Measurements from ENCODE around the gene UBR4. TPM values are rescaled to one million over a fixed set of nuclear protein-coding genes. Genes with fewer than 3 reads are reported as not detected.

UBR4 gene
- total RNA-seq, 1 donor: 149 TPM

DNA sequence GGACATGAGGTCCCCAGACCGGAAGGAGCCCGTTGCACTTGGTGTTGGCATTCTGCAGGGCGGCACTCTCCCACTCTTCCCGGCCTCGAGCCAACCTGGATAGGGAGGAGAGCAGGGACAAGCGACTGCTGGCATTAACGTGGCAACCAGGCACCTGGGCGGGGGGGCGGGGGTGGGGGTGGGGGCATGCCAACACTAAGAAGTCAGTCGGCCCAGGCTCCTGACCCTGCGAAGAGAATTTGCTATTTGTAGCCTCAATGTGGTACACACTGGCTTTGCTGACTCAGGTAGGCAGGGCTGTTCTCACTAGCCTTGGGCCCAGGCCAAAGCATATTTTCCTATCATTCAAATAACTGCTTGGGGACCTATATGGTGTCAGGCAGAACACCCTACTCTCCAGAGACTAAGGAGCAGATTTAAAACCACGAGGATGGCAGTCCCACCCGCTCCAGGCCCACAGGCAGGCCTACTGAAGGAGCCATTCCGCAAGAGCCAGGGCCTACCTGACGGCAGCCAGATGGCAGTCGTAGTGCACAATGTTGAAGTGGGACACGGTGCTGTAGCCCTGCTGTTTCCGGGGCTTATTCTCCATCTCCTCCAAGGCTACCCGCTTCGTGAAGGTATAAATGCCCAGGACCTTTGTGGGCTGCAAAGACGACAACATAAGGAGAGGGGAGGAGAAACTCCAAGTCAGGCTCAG lies 123.7 kb downstream of the UBR4 start:
- no peak overlapping the region for H3K4me3 ChIP-seq (ENCODE audit: insufficient read depth, low read length)
- H2AFZ ChIP-seq (ENCODE audit: low read length): no peak overlapping the region
- H3K36me3 ChIP-seq (ENCODE audit: insufficient read depth, low read length): peaks cover 94% of the 10 kb centered on the region
- no peaks in the 10 kb centered on the region for H4K20me1 ChIP-seq (ENCODE audit: insufficient read depth, low read length)
- H3K9me3 ChIP-seq (ENCODE audit: low read depth, low read length): no peaks in the 10 kb centered on the region
- no peak overlapping the region for H3K4me2 ChIP-seq (ENCODE audit: insufficient read depth, low read length)
- H3K27ac ChIP-seq (ENCODE audit: low read depth, low read length): no peak overlapping the region
- H3K4me1 ChIP-seq (ENCODE audit: insufficient read depth, low read length): peaks cover 2% of the 10 kb centered on the region
- H3K79me2 ChIP-seq (ENCODE audit: insufficient read depth, low read length): no peaks in the 10 kb centered on the region
- TF ChIP-seq, protein P1, sequence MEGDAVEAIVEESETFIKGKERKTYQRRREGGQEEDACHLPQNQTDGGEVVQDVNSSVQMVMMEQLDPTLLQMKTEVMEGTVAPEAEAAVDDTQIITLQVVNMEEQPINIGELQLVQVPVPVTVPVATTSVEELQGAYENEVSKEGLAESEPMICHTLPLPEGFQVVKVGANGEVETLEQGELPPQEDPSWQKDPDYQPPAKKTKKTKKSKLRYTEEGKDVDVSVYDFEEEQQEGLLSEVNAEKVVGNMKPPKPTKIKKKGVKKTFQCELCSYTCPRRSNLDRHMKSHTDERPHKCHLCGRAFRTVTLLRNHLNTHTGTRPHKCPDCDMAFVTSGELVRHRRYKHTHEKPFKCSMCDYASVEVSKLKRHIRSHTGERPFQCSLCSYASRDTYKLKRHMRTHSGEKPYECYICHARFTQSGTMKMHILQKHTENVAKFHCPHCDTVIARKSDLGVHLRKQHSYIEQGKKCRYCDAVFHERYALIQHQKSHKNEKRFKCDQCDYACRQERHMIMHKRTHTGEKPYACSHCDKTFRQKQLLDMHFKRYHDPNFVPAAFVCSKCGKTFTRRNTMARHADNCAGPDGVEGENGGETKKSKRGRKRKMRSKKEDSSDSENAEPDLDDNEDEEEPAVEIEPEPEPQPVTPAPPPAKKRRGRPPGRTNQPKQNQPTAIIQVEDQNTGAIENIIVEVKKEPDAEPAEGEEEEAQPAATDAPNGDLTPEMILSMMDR (IDR thresholded peaks at IDR 0.05; ENCODE audit: extremely low read depth, low read depth, low read length): no peak
- no peaks in the 10 kb centered on the region for H3K27me3 ChIP-seq (ENCODE audit: insufficient read depth, low read length)
- no peak for DNase-seq (ENCODE audit: insufficient read length, low spot score, missing footprints)

DNA sequence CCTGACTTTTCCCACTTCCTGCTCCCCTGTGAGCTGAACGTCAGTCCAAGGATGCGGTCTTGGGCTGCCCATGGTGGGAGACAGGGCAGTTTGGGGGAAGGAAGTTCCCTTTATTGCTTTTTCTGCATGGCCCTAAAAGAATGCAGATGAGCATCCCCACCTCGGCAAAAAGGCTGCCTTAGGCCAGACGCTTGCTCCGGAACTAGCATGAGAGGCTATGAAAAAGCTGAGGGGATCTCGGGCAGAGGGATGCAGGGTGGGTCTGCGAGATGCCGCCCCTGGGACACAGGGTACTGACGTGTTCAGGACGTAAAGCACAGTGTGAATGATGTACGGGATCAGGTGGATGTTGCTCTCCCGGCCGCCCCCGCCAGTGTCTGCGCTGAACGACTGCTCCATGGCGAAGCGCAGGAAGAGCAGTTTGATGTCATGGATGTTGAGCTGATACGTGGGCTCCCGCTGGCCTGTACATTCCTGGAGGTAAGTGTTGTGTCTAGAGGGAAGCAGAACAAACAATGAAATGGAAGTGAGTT lies 125.8 kb downstream of the UBR4 start:
- Histone ChIP-seq H3K36me3 (ENCODE audit: insufficient read depth, low read length) (peaks cover 98% of the 10 kb centered on the region), H4K20me1 (ENCODE audit: insufficient read depth, low read length) (no peaks in the 10 kb centered on the region), H3K27me3 (ENCODE audit: insufficient read depth, low read length) (no peaks in the 10 kb centered on the region), H3K4me3 (ENCODE audit: insufficient read depth, low read length) (no peak overlapping the region), H3K4me2 (ENCODE audit: insufficient read depth, low read length) (no peak overlapping the region), H3K4me1 (ENCODE audit: insufficient read depth, low read length) (peaks cover 2% of the 10 kb centered on the region), H3K79me2 (ENCODE audit: insufficient read depth, low read length) (no peaks in the 10 kb centered on the region), H3K9me3 (ENCODE audit: low read depth, low read length) (no peaks in the 10 kb centered on the region), H2AFZ (ENCODE audit: low read length) (no peak overlapping the region), H3K27ac (ENCODE audit: low read depth, low read length) (no peak overlapping the region)
- TF ChIP-seq, protein P1 (IDR thresholded peaks at IDR 0.05; ENCODE audit: extremely low read depth, low read depth, low read length): no peak
- DNase-seq (ENCODE audit: insufficient read length, low spot score, missing footprints): no peak

GRCh38 chr1:19083081-19083480 lies 127.0 kb downstream of the UBR4 start:
- Histone ChIP-seq H3K4me2 (ENCODE audit: insufficient read depth, low read length) (no peak overlapping the region), H3K36me3 (ENCODE audit: insufficient read depth, low read length) (peaks cover 98% of the 10 kb centered on the region), H4K20me1 (ENCODE audit: insufficient read depth, low read length) (no peaks in the 10 kb centered on the region), H3K4me1 (ENCODE audit: insufficient read depth, low read length) (peaks cover 2% of the 10 kb centered on the region), H3K4me3 (ENCODE audit: insufficient read depth, low read length) (no peak overlapping the region), H2AFZ (ENCODE audit: low read length) (no peak overlapping the region), H3K27ac (ENCODE audit: low read depth, low read length) (no peak overlapping the region), H3K79me2 (ENCODE audit: insufficient read depth, low read length) (no peaks in the 10 kb centered on the region), H3K27me3 (ENCODE audit: insufficient read depth, low read length) (no peaks in the 10 kb centered on the region), H3K9me3 (ENCODE audit: low read depth, low read length) (no peaks in the 10 kb centered on the region)
- TF ChIP-seq, protein P1 (IDR thresholded peaks at IDR 0.05; ENCODE audit: extremely low read depth, low read depth, low read length): no peak
- DNase-seq (ENCODE audit: insufficient read length, low spot score, missing footprints): no peak

- Histone ChIP-seq H3K4me3 (ENCODE audit: insufficient read depth, low read length) (no peak overlapping the region), H3K27me3 (ENCODE audit: insufficient read depth, low read length) (no peaks in the 10 kb centered on the region), H3K4me1 (ENCODE audit: insufficient read depth, low read length) (peaks cover 2% of the 10 kb centered on the region), H3K9me3 (ENCODE audit: low read depth, low read length) (no peaks in the 10 kb centered on the region), H4K20me1 (ENCODE audit: insufficient read depth, low read length) (no peaks in the 10 kb centered on the region), H2AFZ (ENCODE audit: low read length) (no peak overlapping the region), H3K36me3 (ENCODE audit: insufficient read depth, low read length) (peaks cover 97% of the 10 kb centered on the region), H3K27ac (ENCODE audit: low read depth, low read length) (no peak overlapping the region), H3K4me2 (ENCODE audit: insufficient read depth, low read length) (no peak overlapping the region), H3K79me2 (ENCODE audit: insufficient read depth, low read length) (no peaks in the 10 kb centered on the region)
- TF ChIP-seq, protein P1 (IDR thresholded peaks at IDR 0.05; ENCODE audit: extremely low read depth, low read depth, low read length): no peak
- peak; percentile 74 for DNase-seq (ENCODE audit: insufficient read length, low spot score, missing footprints)
Measured at GRCh38 chr1:19081218-19081893, 128.7 kb downstream of the UBR4 start.

Measured in osteoblast (primary cell).